OCI-LY7 (cell line): ENCODE data around the gene TSPY4.
"Not testable (repeated sequence)": the region's sequence is repeated elsewhere in the genome, so short reads cannot be mapped to it uniquely, and the experiment has no call there.

Experiments used
- EZH2phosphoT487 ChIP-seq: fragments of 200-600 bp; sonication (generic); IDR thresholded peaks from 2 replicates; pipeline ENCODE4 v1.6.1; 2018; ENCODE audit warnings: low read depth, borderline replicate concordance, mild to moderate bottlenecking, mixed run types, antibody characterized with exemption, low read length, moderate library complexity, mixed read lengths
- TF ChIP-seq, protein P1 (sequence below): fragments of 200-600 bp; sonication (generic); conservative IDR thresholded peaks from 2 replicates; pipeline ENCODE4 v1.5.1; 2014; ENCODE audit warnings: mild to moderate bottlenecking, antibody characterized with exemption, low read length, moderate library complexity, mixed read lengths

GRCh38 chrY:9337164-9337563 is at the start of gene TSPY4:
- TF ChIP-seq EZH2phosphoT487: not testable (repeated sequence)
- TF ChIP-seq, protein P1, sequence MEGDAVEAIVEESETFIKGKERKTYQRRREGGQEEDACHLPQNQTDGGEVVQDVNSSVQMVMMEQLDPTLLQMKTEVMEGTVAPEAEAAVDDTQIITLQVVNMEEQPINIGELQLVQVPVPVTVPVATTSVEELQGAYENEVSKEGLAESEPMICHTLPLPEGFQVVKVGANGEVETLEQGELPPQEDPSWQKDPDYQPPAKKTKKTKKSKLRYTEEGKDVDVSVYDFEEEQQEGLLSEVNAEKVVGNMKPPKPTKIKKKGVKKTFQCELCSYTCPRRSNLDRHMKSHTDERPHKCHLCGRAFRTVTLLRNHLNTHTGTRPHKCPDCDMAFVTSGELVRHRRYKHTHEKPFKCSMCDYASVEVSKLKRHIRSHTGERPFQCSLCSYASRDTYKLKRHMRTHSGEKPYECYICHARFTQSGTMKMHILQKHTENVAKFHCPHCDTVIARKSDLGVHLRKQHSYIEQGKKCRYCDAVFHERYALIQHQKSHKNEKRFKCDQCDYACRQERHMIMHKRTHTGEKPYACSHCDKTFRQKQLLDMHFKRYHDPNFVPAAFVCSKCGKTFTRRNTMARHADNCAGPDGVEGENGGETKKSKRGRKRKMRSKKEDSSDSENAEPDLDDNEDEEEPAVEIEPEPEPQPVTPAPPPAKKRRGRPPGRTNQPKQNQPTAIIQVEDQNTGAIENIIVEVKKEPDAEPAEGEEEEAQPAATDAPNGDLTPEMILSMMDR: not testable (repeated sequence)
